ENCODE data around the gene TMED10.
"Not testable (repeated sequence)": the region's sequence is repeated elsewhere in the genome, so short reads cannot be mapped to it uniquely, and the experiment has no call there.

TMED10 gene

DNA sequence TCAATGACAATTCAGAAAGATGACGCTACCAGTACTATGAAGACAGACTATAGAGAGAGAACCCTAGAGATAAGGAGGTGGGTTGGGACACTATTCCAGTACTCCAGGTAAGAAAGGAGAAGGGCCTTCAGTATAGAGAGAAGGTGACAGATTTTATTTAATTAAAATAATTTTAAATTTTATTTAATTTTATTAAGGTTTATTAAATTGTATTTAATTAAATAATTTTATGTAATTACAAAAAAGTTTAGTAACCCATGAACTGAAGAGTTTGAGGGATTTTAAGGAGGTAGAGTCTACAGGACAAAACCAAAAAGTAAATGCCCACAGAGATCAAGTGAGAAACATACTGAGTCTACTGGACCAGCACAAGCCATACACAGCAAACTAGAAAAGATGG, 20.3 kb downstream of the TMED10 start:
- no peak for DNase-seq

GRCh38 chr14:75155169-75155568, 21.2 kb downstream of the TMED10 start:
- no peak for DNase-seq

GRCh38 chr14:75153295-75153694, 23.1 kb downstream of the TMED10 start:
- peak; percentile 9 for DNase-seq

- no peak for DNase-seq
Measured at GRCh38 chr14:75151851-75152250, 24.6 kb downstream of the TMED10 start.

DNA sequence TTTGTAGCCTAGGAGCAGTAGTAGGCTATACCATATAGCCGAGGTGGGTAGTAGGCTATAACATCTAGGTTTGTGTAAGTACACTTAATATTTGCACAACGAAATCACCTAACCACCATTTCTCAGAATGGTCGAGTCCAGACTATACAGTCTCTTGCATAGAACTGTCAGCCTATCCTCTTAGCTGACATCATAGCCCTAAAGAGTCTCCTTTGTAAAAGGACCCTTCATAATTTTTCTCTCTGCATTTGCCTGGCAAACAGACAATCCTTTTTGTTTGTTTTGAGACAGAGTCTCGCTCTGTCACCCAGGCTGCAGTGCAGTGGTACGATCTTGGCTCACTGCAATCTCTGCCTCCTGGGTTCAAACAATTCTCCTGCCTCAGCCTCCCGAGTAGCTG, 25.8 kb downstream of the TMED10 start:
- not testable (repeated sequence) for DNase-seq

- DNase-seq: no peak
Measured at GRCh38 chr14:75150150-75150549, 26.3 kb downstream of the TMED10 start.

- DNase-seq: peak; percentile 58
Measured at GRCh38 chr14:75147423-75148071, 28.9 kb downstream of the TMED10 start.

DNA sequence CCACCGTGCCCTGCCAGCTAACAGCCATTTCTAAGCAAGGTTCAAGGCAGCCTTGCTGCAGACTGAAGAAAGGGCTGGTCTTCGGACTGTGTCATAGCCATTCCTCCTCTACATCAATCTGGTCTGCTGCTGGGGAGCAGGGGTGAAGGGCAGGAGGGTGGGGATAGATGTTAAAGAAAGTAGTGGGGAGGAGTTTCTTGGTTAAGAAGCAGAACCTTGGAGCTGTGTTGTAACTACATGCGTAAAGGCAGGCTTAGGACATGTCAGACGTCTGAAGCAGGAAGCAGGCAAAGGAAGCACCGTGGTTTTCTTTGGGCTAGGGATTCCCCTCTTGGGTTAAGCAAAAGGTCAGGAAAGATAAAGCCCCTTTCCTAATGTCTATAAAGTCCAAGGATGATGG, 31.5 kb downstream of the TMED10 start:
- no peak for DNase-seq

GRCh38 chr14:75143761-75144527, 32.5 kb downstream of the TMED10 start:
- DNase-seq: no peak

DNA sequence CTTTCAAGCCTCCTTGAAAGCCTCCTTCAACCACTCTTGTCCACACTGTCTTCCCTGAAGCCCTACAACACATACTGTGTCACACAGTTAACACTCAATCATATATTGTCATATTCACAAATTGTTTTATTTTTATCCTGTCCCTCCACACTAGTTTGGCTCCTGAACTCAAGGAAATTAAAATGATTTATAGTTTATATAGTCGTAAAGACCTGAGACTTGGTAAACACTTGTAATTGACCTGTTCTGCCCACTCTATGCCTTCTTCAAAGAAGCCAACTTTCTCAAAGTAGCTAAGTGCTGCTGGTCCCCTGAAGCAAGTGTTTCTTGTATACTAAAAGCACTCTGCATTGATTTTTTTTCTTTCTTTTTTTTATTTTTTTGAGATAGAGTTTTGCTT, 33.9 kb downstream of the TMED10 start:
- DNase-seq: peak; percentile 16

DNA sequence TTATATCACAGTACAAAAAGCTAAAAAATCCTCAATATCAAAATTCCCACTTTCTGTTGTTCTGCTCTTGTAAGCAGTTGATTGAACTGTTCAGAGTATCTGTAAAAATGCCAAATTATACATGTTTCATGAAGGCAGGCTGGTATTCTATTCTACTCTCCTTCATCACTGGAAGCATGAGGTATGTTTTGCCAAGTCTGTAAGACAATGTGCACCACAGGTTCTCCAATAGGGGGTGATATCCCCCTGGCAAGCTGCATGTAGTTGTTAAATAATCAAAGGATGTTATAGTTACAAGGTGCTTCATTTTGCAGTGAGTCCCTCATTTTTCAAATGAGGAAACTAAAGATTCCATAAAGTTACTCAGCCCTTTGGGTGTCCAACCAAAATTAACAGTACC, 34.4 kb downstream of the TMED10 start:
- no peak for DNase-seq

GRCh38 chr14:75141062-75141461, 35.4 kb downstream of the TMED10 start:
- no peak for DNase-seq

DNA sequence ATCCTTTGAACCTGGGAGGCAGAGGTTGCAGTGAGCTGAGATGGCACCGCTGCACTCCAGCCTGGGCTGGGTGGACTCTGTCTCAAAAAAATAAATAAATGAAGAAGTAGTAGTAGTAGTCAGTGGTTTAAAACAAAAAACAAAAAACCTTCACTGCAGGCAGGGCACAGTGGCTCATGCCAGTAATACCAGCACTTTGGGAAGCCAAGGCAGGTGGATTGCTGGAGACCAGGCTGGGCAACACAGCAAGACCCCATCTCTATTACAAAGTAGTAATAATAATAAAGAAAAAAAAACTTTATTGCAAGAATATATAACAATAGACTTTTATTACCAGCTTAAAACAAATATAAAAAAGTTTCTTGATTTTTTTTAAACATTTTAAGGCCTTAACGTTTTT, 35.8 kb downstream of the TMED10 start:
- no peak for DNase-seq

- no peak for DNase-seq
Measured at GRCh38 chr14:75139185-75139584, 37.2 kb downstream of the TMED10 start.

- DNase-seq: no peak
Measured at GRCh38 chr14:75138492-75138891, 37.9 kb downstream of the TMED10 start.

DNA sequence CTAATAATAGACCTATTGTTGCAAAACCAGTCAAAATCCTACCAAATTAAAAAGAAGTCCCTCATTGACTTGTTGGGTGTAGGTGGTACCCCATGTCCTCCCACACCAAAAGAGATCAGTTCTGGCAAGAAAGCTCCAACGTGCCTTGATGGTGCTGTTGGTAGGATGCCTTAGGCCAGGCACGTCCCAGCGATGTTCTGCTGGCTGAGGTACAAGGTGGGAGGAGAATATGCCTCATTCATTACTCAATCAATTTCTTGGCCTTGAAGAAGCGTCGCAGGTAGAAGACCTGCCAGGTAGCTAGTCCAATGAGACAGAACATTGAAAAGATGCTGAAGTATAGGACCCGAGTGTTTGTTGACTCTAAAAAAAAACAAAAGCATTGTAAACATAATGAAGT, 41.8 kb downstream of the TMED10 start:
- DNase-seq: no peak

DNA sequence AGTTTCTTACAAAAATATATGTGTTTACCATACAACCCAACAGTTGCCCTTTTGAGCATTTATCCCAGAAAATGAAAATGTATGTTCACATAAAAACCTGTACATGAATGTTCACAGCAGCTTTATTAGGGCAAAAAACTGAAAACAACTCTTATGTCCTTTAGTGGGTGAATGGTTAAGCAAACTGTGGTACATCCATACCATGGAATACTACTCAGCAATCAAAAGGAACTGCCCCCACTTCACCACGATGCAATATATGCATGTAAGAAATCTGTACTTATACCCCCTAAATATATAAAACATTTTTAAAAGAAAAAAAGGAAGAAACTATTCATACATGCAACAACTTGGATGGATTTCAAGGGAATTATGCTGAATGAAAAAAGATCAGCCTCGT, 42.8 kb downstream of the TMED10 start:
- no peak for DNase-seq

DNA sequence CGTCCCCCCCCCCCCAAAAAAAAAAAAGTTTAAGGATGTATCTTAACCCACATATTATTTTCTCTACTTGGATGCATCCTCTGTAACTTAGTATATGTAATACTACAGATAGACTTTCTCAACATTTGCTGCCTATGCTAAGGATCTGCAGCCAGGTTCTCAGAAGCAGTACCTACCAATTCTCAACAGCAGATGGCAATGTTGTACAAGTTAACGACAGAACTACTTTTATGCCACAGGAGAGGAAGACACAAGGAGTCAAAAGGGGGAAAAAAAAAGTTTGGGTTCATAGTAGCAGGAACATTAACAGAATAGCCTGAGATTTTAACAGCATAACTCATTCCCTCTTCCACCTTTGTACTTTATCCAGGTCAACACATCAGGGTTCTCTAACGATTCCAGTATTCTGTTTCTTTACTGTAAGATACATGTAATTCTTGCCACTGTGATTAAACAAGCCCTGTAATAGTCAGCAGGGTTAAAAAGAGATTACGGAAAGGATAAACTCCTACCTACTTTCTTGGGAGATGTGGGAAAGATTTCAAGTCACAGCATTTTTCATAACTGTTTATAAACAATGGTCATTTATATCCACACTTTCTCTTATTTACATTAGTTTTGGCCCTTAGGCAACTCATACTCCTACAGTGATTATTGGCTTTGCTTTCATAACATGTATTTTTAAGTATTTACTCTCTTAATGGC, 43.9 kb downstream of the TMED10 start:
- peak; percentile 76 for DNase-seq

GRCh38 chr14:75128596-75128990, 47.8 kb downstream of the TMED10 start:
- no peak for DNase-seq

DNA sequence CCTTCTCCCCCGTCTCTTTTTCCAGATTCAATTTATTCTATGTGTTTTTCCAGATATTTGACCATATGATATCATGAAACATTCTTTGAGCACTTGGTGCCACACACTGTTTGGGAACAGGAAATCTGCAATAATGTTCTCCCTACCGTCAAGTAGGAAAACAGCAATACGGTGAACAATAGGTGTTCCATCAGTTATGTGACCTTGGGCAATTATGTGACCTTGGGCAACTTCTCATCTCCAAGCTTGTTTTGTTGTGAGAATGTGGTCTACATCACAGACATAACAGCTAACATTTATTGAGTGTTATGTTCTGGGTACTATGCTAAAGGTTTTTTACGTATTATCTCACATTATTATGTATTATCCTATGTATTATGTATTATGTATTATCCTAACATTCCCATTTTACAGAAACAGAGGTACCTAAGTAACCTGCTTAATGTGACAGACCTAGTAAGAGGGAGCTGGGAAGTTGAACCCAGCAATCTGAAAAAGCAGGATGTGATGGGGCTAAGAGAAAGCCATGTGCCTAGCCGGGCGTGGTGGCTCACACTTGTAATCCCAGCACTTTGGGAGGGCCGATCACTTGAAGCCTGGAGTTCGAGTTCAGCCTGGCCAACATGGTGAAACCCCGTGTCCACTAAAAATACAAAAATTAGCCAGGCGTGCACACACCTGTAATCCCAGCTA, 48.4 kb downstream of the TMED10 start:
- DNase-seq: no peak

GRCh38 chr14:75127474-75127820, 49.0 kb downstream of the TMED10 start:
- not testable (repeated sequence) for DNase-seq

GRCh38 chr14:75126679-75127473, 49.5 kb downstream of the TMED10 start, which contains the start of gene NEK9:
NEK9 (minus strand) TSS chr14:75127048; CDS start chr14:75126921, 127 bp downstream.
- peak; percentile 67 for DNase-seq

Data from NCI-H2227 treated with DMSO at 0.1 percent for 48 hours (cell line).